Measurements from ENCODE around the gene FBXO42.

FBXO42 gene

GRCh38 chr1:16351994-16352841, at the start of gene FBXO42:
TSS of gene FBXO42 (minus strand) at chr1:16352480. CDS start at chr1:16315418, 37,062 bp downstream.
- DNase-seq: peak; percentile 89

- no peak for DNase-seq
These were observed 46.2 kb upstream of the FBXO42 start for GRCh38 chr1:16398371-16398953.

- DNase-seq: no peak
These were observed 44.8 kb upstream of the FBXO42 start for GRCh38 chr1:16397120-16397519.

GRCh38 chr1:16396591-16396990, 44.3 kb upstream of the FBXO42 start:
- DNase-seq: no peak

- no peak for DNase-seq
These were observed 42.7 kb upstream of the FBXO42 start for GRCh38 chr1:16394977-16395376.

GRCh38 chr1:16393570-16394521, 41.6 kb upstream of the FBXO42 start:
- DNase-seq: no peak

GRCh38 chr1:16392740-16393569, 40.7 kb upstream of the FBXO42 start:
- DNase-seq: no peak

- DNase-seq: no peak
These were observed 39.1 kb upstream of the FBXO42 start for GRCh38 chr1:16391411-16391810.

- DNase-seq: no peak
These were observed 35.2 kb upstream of the FBXO42 start for GRCh38 chr1:16387201-16388188.

GRCh38 chr1:16386454-16387113, 34.3 kb upstream of the FBXO42 start:
- DNase-seq: peak; percentile 20

- DNase-seq: no peak
These were observed 33.6 kb upstream of the FBXO42 start for GRCh38 chr1:16385659-16386453.

- DNase-seq: no peak
These were observed 31.6 kb upstream of the FBXO42 start for GRCh38 chr1:16383888-16384287.

- DNase-seq: no peak
These were observed 28.6 kb upstream of the FBXO42 start for GRCh38 chr1:16380868-16381267.

- DNase-seq: no peak
These were observed 26.2 kb upstream of the FBXO42 start for GRCh38 chr1:16378443-16378842.

- DNase-seq: no peak
These were observed 24.7 kb upstream of the FBXO42 start for GRCh38 chr1:16376971-16377370.

GRCh38 chr1:16375521-16376340, 23.5 kb upstream of the FBXO42 start:
- DNase-seq: peak; percentile 57

GRCh38 chr1:16374266-16374665, 22.0 kb upstream of the FBXO42 start:
- DNase-seq: no peak

- DNase-seq: no peak
These were observed 20.4 kb upstream of the FBXO42 start for GRCh38 chr1:16372535-16373285.
